Medulla oblongata (tissue), 1 donor: ENCODE measurements around the gene TMEM17.

Experiments
- DNase-seq: peaks from one replicate; pipeline ENCODE4 v3.0.0-alpha.2; 2015; ENCODE audit errors: extremely low spot score

The TMEM17 gene

GRCh38 chr2:62473246-62473827, 32.7 kb downstream of the TMEM17 start:
- DNase-seq: no peak

GRCh38 chr2:62472312-62472711, 33.7 kb downstream of the TMEM17 start:
- no peak for DNase-seq

GRCh38 chr2:62471816-62472215, 34.2 kb downstream of the TMEM17 start:
- no peak for DNase-seq

- no peak for DNase-seq
Measured at GRCh38 chr2:62471404-62471803, 34.6 kb downstream of the TMEM17 start.

GRCh38 chr2:62469548-62469947, 36.4 kb downstream of the TMEM17 start:
- DNase-seq: no peak

- no peak for DNase-seq
Measured at GRCh38 chr2:62469114-62469513, 36.9 kb downstream of the TMEM17 start.

- DNase-seq: no peak
Measured at GRCh38 chr2:62467475-62468321, 38.3 kb downstream of the TMEM17 start.

GRCh38 chr2:62467100-62467474, 38.9 kb downstream of the TMEM17 start:
- no peak for DNase-seq

GRCh38 chr2:62466503-62466854, 39.5 kb downstream of the TMEM17 start:
- DNase-seq: no peak

GRCh38 chr2:62465741-62466502, 40.1 kb downstream of the TMEM17 start:
- DNase-seq: no peak

GRCh38 chr2:62465039-62465740, 40.8 kb downstream of the TMEM17 start:
- no peak for DNase-seq

- no peak for DNase-seq
Measured at GRCh38 chr2:62464221-62465007, 41.6 kb downstream of the TMEM17 start.

- DNase-seq: no peak
Measured at GRCh38 chr2:62462211-62462610, 43.8 kb downstream of the TMEM17 start.

- DNase-seq: peak; percentile 41
Measured at GRCh38 chr2:62461707-62462106, 44.3 kb downstream of the TMEM17 start.

GRCh38 chr2:62461017-62461553, 44.9 kb downstream of the TMEM17 start:
- no peak for DNase-seq

GRCh38 chr2:62460175-62460574, 45.8 kb downstream of the TMEM17 start:
- DNase-seq: no peak

GRCh38 chr2:62459672-62460071, 46.3 kb downstream of the TMEM17 start:
- no peak for DNase-seq

- DNase-seq: no peak
Measured at GRCh38 chr2:62459106-62459505, 46.9 kb downstream of the TMEM17 start.

- DNase-seq: no peak
Measured at GRCh38 chr2:62458671-62459081, 47.3 kb downstream of the TMEM17 start.

- DNase-seq: no peak
Measured at GRCh38 chr2:62458206-62458641, 47.8 kb downstream of the TMEM17 start.

GRCh38 chr2:62457556-62457955, 48.4 kb downstream of the TMEM17 start:
- no peak for DNase-seq
